Cardiac fibroblast (primary cell): Measurements from ENCODE around the gene MRPL58.
A peak's percentile ranks its signal among the peaks of the same experiment; 100 is the strongest.
"Not testable (repeated sequence)": the region's sequence is repeated elsewhere in the genome, so short reads cannot be mapped to it uniquely, and the experiment has no call there.

ENCODE experiments used
- DNase-seq, 2 donors: peaks; one replicate each; pipeline versions ENCODE4 v3.0.0 to v3.0.0-alpha.2; 2010; ENCODE audit warnings: low read depth in 2 of 2
- H3K4me3 ChIP-seq, 2 donors: replicated peaks in 1 of 2; 1 replicate in 1 of 2; 2 replicates in 1 of 2; pipeline ENCODE4 v1.5.1; 2011; ENCODE audit warnings: low read depth in 2 of 2, low read length in 2 of 2, mild to moderate bottlenecking in 2 of 2, moderate library complexity in 1 of 2
- CTCF ChIP-seq: IDR thresholded peaks from one replicate; pipeline ENCODE4 v1.5.1; 2011; ENCODE audit warnings: low read depth, mild to moderate bottlenecking, low read length, inconsistent platforms

Gene MRPL58

GRCh38 chr17:75013092-75013559 lies 656 bp downstream of the MRPL58 start:
- no peak for DNase-seq
- peak overlapping the region; percentile 84 to 90 for H3K4me3 ChIP-seq
- TF ChIP-seq CTCF, result no peak

DNA sequence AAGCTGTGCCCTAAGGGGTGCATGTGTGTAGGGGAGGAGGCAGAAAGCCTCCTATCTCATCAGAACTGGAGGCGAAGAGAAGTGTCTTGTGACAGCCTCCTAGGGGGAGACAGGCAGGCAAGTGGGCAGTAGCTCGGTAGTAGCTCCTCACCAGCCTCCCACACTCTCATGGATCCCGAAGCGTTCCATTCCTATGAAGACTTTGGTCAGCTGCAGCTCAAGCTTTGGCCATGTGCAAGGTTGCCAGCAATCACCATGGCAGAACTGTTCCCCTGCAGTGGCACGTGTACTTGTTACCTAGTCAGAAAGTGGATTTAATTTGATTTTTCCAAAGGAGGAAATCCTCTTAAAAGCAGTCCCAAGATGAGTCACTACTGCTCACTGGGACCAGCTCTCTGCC lies 6.7 kb downstream of the MRPL58 start:
- TF ChIP-seq CTCF, result no peak
- no peak overlapping the region for H3K4me3 ChIP-seq
- no peak for DNase-seq

DNA sequence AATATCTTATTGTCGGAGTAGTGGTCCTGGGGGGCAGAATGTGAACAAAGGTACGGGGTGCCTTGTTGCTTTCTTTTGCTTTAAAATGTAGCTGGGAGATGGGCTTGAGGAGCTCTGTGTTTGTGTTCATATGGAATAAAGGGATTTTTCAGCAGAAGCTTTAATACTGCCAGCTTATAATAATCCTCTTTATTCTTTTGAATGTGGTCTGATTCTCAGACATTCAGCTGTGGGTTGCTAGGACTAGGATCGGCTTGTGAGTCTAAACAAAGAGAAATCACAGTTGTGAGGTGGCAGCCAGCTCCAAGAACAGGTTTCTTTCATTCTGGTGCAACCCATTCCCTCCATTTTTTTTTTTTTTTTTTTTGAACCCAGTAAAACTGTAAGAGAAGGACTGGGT lies 7.2 kb downstream of the MRPL58 start:
- no peak overlapping the region for H3K4me3 ChIP-seq
- no peak for DNase-seq
- no peak for TF ChIP-seq CTCF

DNA sequence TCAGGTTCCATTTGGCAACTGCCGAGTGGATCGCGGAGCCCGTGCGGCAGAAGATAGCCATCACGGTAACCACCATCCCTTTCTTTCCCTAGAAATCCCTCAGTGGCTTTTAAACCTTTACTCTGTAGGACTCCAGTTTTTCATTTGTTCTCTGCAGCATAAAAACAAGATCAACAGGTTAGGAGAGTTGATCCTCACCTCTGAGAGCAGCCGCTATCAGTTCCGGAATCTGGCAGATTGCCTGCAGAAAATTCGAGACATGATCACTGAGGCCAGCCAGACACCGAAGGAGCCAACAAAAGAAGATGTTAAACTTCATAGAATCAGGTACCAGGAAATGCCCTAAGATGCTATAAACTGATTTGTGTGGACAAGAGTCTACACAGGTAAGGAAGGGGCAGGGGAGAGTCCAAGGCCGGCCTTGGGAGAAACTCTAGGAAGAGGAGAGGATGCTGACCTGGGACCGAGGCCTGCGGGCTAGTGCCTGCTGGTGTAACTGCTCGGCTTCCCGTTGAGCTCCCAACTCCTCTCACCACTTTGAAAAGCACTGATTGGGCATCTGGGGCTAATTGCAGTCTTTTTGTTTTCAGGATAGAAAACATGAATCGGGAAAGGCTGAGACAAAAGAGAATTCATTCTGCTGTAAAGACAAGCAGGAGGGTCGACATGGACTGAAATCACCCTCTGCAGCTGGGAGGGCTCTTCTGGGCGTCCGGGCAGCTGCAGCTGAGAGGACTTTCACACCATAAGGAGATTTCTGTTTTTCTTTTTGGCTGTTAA lies 8.1 kb downstream of the MRPL58 start:
- no peak for DNase-seq
- TF ChIP-seq CTCF, result no peak
- H3K4me3 ChIP-seq, result no peak overlapping the region

DNA sequence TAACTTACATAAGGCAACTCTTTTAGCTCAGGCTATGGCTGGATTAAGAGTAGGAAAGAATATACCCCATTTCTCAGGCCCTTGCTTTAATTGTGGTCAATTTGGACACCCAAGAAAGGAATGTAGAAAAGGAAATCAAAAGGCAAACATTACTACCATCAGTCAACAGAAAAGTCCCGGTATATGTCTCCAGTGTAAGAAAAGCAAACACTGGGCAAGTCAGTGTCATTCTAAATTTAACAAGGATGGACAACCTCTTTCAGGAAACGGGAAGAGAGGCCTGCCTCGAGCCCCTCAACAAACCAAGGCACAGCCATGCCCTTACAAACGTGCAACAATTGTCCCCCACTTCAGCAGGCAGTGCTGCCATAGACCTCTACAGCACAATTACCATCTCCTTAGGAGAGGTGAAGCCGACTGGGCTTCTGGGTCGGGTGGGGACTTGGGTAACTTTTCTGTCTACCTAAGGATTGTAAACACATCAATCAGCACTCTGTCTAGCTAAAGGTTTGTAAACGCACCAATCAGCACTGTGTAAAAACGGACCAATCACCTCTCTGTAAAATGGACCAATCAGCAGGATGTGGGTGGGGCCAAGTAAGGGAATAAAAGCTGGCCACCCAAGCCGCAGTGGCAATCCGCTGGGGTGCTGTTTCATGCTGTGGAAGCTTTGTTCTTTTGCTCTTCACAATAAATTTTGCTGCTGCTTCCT lies 12.4 kb downstream of the MRPL58 start:
- no peak for TF ChIP-seq CTCF
- DNase-seq, result no peak
- no peak overlapping the region for H3K4me3 ChIP-seq

DNA sequence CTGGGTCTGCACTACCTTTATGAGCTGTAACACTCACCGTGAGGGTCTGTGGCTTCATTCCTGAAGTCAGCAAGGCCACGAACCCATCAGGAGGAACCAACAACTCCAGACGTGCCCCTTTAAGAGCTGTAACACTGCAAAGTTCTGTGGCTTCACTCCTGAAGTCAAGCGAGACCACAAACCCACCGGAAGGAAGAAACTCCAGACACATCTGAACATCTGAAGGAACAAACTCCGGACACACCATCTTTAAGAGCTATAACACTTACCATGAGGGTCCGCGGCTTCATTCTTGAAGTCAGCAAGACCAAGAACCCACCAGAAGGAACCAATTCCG lies 12.9 kb downstream of the MRPL58 start:
- H3K4me3 ChIP-seq, DNase-seq: not testable (repeated sequence)

DNA sequence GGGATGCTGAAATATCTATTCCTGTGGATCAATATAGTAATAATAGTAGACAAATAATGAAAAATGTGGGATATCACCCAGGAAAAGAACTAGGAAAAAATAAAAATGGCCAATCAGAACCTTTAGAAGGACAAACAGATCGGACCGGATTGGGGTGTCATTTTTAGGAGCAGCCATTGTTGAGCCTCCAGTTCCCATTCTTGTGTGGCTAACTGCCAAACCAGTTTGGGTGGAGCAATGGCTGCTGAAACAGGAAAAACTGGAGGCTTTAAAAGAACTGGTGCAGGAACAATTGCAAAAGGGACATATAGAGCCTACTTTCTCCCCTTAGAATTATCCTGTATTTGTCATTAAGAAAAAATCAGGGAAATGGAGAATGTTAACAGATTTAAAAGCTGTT lies 14.2 kb downstream of the MRPL58 start:
- not testable (repeated sequence) for H3K4me3 ChIP-seq, DNase-seq
